Stimulated activated CD8-positive, alpha-beta memory T cell treated with anti-CD3 and anti-CD28 coated beads, Interleukin-12 subunit alpha, Interleukin-12 subunit beta, amount 100 ng/mL, for 24 hours (primary cell): Measurements from ENCODE around the gene SHISAL1.
"Not testable (repeated sequence)": the region's sequence is repeated elsewhere in the genome, so short reads cannot be mapped to it uniquely, and the experiment has no call there.

Experiments
- DNase-seq: peaks from one replicate; pipeline ENCODE4 v3.0.0-alpha.2; 2020; ENCODE audit errors: extremely low read depth

Gene SHISAL1

GRCh38 chr22:44261164-44261860 is 51.4 kb downstream of the SHISAL1 start:
- DNase-seq, result no peak

DNA sequence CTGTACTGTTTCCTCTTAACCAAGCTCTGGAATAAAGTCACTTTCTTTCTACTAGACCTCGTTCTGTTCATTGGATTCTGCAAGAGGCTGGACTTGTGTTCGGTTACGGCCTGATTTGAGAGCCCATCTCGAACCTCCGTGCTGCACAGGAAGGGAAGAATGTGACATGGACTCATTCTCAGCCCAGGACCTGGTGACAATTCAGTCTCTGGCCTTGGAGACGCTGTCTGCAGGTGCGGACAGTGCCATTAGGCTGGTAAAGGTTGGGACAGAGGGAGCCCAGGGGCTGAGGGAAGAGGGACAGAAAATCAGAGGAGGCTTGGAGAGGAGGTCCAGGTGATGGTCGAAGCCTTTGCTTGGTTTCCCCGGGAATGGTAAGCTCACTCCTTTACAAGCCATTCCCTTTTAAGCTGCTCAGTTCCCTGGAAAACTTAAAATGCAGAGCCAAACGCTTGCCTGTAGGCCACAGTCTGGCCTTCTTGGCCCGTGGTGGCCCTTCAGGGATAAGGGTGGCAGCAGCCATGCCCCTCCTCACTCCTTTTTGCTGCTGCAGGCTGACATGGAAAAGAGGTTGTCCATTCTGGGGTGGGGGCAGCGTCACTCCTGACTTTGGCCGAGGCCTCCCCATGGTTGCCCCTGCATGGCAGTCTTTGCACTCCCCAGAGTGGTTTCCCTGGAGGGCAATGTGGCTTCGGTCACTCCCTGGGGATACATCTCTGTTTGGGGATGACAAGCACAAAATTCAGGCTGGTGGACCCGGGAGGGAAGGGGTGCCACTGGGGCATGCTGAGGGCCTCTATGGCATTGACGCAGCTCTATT is 52.3 kb downstream of the SHISAL1 start:
- no peak for DNase-seq

DNA sequence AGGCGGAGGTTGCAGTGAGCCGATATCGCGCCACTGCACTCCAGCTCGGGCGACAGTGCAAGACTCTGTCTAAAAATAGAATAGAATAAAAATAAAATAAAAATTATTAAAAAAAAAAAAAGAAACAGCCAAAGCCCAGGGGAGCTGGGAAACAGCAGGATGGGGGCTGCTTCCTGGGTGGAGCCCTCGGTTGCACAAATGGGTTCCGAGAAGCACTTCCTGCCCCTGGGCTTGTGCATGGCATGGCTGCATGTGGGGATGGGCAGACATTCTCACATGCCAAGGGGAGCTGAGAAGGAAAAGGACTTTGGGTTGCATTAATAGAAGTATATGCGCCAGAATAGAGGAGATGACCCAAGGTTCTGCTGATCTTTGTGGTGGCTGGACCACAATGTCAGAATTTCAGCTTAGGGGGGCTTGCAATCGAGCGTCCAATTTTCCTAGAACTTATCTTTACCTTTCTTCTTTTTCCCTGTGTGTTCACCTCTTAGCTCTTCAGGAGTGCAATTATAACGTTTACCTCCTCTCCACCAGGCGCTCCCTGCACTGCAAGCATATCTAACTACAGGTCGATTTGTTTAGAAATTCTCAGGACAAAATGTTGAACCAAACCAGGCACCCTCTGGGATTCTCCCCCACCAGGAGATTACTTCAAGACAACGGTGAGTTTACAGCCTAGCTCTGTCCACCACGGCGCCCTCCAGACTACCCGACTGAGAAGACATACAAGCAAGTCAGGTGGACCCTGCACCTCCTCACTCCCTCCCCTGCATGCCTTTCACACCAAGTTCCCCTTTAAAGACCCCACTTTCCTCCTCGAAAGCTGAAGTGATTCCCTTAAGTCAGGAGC is 53.2 kb downstream of the SHISAL1 start:
- DNase-seq, result no peak

- no peak for DNase-seq
These were observed 55.9 kb downstream of the SHISAL1 start for GRCh38 chr22:44256556-44257485.

- no peak for DNase-seq
These were observed 56.7 kb downstream of the SHISAL1 start for GRCh38 chr22:44256085-44256484.

- no peak for DNase-seq
These were observed 57.9 kb downstream of the SHISAL1 start for GRCh38 chr22:44254811-44255210.

- DNase-seq, result no peak
These were observed 63.2 kb downstream of the SHISAL1 start for GRCh38 chr22:44249376-44250147.

- DNase-seq, result no peak
These were observed 63.8 kb downstream of the SHISAL1 start for GRCh38 chr22:44248926-44249325.

DNA sequence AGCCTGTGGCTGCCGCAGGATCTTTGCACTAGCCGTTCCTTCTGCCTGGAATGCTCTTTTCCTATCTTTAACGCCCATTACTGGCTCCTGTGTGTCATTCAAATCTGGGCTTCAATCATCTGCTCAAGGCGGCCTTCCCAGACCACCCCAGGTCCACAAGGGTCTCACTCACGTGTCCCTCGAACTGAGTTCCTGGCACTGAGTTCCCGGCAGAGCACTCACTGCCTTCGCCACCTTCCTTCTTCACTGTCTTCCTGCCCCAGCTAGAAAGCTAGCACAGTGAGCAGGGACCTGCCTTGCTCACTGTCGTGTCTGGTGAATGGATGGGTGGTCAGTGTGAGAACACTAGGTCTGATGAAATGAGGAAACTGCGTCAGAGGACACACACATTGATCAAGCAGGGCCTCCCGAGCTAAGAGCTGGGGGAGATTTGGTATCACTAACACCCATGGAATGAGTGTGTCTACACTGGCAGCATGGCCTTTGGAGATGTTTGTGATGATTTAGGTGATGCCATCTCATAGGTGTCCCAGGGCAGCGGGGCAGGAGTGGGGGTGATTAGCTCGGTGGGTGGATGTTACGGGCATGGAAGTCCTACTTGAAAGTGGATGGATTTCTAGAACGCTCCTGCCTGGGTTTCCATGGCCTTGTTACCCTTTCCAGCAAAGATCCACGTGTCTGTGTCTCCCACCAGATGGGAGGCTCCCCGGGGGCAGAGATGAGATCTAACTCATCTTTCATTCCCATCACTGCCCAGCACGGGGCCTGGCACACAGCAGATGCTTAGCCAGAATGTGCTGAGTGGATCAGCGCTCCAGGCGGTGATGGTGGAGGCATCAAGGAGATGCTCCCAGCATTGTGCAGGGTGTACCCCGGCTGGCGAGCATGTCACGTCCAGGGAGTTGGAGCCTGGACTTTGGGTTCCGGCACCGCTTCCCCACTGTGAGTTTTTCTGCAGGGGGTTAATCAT is 64.5 kb downstream of the SHISAL1 start:
- no peak for DNase-seq

- no peak for DNase-seq
These were observed 65.4 kb downstream of the SHISAL1 start for GRCh38 chr22:44247346-44247745.

DNA sequence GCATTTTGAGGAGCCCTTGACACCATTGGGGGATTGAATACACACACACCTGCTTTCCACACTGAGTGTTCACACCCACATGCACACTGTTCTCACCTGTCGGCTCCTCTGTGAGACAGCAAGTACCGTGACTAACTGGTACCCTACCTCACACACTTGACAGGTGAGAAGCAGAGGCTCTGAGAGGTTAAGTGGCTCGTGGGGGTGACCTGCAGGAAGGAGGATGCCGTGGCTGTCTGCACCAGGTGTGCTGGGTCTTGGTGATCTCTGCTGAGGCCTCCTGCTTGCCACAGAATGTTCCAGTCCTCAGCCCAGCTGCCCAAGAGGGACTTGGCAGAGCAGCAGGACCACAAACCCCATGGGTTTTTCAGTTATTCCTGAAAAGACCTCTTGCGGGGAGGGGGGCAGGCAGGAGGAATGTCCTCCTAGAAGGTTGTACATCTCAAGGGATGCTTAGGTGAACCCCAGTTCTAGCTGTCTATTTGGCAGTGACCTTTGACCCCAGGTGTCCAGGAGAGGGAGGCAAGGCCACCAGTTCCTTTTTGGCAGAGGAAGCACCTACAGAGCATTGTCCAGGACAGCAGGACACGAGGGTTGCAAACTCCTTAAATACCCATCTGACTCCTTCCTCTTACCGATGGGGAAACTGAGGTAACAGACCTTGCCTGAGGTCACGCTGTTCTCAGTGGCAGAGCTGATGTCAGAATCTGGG is 66.0 kb downstream of the SHISAL1 start:
- DNase-seq, result no peak

DNA sequence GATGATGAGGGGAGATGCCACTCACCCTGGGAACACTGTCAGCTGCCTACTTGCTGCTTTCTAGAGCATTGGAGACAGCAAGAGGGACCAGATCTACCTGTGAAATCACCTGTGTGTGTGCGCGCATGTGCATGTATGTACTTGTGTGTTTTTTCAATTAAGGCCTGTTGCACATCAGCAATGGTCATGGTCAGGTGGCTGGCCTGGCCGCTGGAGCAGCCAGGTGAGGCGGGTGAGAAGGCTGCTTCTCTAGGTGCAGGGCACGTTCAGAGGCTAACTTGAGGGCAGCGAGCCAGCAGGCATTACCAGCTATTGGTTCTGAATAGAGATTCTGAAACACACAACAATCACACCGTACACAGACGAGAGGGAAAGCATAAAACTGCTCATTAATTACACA is 66.9 kb downstream of the SHISAL1 start:
- DNase-seq, result no peak

- no peak for DNase-seq
These were observed 67.3 kb downstream of the SHISAL1 start for GRCh38 chr22:44245438-44245837.

DNA sequence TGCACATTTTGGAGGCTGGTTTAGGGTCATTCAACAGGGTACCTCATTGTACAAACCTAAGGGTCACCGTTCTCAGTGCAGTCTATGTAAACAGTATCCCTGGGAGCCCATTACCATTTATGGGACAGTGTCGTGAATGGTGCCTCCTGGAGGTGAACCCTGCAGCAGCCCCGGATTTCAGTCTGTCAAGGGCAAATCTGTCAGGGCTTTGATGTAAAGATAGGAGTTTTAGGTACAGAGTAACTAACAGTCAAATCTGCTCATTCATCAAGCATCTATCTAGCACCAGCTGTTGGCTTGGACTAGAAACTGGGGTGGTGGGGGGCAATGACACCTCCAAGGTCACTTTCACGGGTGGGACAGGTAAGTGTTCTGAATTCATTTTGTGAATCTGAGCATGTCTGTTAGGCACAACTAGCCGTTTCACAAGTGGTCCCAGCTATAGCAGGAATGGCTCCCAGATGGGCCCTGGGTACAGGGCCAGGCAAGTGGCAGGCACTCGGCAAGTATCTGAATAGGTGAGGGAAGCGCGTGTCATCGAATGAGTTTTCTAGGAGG is 68.4 kb downstream of the SHISAL1 start:
- no peak for DNase-seq

- no peak for DNase-seq
These were observed 69.0 kb downstream of the SHISAL1 start for GRCh38 chr22:44243761-44244160.

- DNase-seq, result no peak
These were observed 69.6 kb downstream of the SHISAL1 start for GRCh38 chr22:44242946-44243724.

- not testable (repeated sequence) for DNase-seq
These were observed 71.6 kb downstream of the SHISAL1 start for GRCh38 chr22:44241121-44241520.
